Liver (tissue), 9 donors: ENCODE data around the gene FNDC10. TPM values are rescaled to one million over a fixed set of nuclear protein-coding genes. Genes with fewer than 3 reads are reported as not detected.
"Not testable (repeated sequence)": the region's sequence is repeated elsewhere in the genome, so short reads cannot be mapped to it uniquely, and the experiment has no call there.

ENCODE experiments used
- DNase-seq: peaks from one replicate; pipeline ENCODE4 v3.0.0-alpha.2; 2017; ENCODE audit warnings: low spot score
- H3K27ac ChIP-seq, 2 donors: one replicate each; pipeline ENCODE4 v1.7.0; 2013; ENCODE audit warnings: inconsistent platforms in 2 of 2, low read length in 2 of 2, control low read depth in 1 of 2, low read depth in 1 of 2, mild to moderate bottlenecking in 1 of 2
- H3K27me3 ChIP-seq, 4 donors: one replicate each; pipeline versions ENCODE4 v1.6.1 to v1.7.0; 2013; ENCODE audit warnings: low read length in 3 of 4, inconsistent platforms in 1 of 4, mild to moderate bottlenecking in 1 of 4, moderate library complexity in 1 of 4; ENCODE audit not compliant: control insufficient read depth in 4 of 4, insufficient read depth in 4 of 4
- H3K36me3 ChIP-seq, 4 donors: one replicate each; pipeline versions ENCODE4 v1.6.1 to v1.7.0; 2013; ENCODE audit warnings: low read length in 3 of 4, mild to moderate bottlenecking in 3 of 4, low read depth in 1 of 4, moderate library complexity in 1 of 4; ENCODE audit not compliant: control insufficient read depth in 4 of 4, insufficient read depth in 3 of 4
- H3K4me1 ChIP-seq, 4 donors: one replicate each; pipeline versions ENCODE4 v1.6.1 to v1.7.0; 2013; ENCODE audit warnings: low read length in 3 of 4, mild to moderate bottlenecking in 3 of 4, moderate library complexity in 1 of 4; ENCODE audit not compliant: control insufficient read depth in 4 of 4, insufficient read depth in 4 of 4
- H3K4me3 ChIP-seq, 3 donors: one replicate each; pipeline versions ENCODE4 v1.6.1 to v1.7.0; 2013; ENCODE audit warnings: low read length in 3 of 3, control low read depth in 1 of 3, low read depth in 1 of 3, mild to moderate bottlenecking in 1 of 3
- H3K9ac ChIP-seq, 2 donors: one replicate each; pipeline ENCODE4 v1.7.0; 2013; ENCODE audit warnings: low read length in 2 of 2, mild to moderate bottlenecking in 2 of 2, moderate library complexity in 2 of 2, control low read depth in 1 of 2, low read depth in 1 of 2
- H3K9me3 ChIP-seq, 4 donors: one replicate each; pipeline versions ENCODE4 v1.6.1 to v1.7.0; 2013; ENCODE audit warnings: low read length in 3 of 4; ENCODE audit not compliant: control insufficient read depth in 4 of 4
- EGR1 ChIP-seq, 2 donors: IDR thresholded peaks; 2 replicates each; pipeline ENCODE4 v1.6.1; 2016 to 2018; ENCODE audit warnings: antibody characterized with exemption in 2 of 2, low read depth in 2 of 2
- FOXA1 ChIP-seq: IDR thresholded peaks from 2 replicates; pipeline ENCODE4 v1.6.1; 2016; ENCODE audit warnings: antibody characterized with exemption
- FOXA2 ChIP-seq: IDR thresholded peaks from 2 replicates; pipeline ENCODE4 v1.6.1; 2016; ENCODE audit warnings: antibody characterized with exemption
- HNF4G ChIP-seq: IDR thresholded peaks from 2 replicates; pipeline ENCODE4 v1.6.1; 2016; ENCODE audit warnings: antibody characterized with exemption
- JUND ChIP-seq, 2 donors: IDR thresholded peaks; 2 replicates each; pipeline ENCODE4 v1.6.1; 2016; ENCODE audit warnings: antibody characterized with exemption in 2 of 2
- NR2F2 ChIP-seq: IDR thresholded peaks from 2 replicates; pipeline ENCODE4 v1.6.1; 2016; ENCODE audit warnings: antibody characterized with exemption
- RAD21 ChIP-seq, 2 donors: IDR thresholded peaks; 2 replicates each; pipeline ENCODE4 v1.6.1; 2016; ENCODE audit warnings: antibody characterized with exemption in 2 of 2, mild to moderate bottlenecking in 2 of 2
- RXRA ChIP-seq, 2 donors: IDR thresholded peaks; 2 replicates each; pipeline ENCODE4 v1.6.1; 2017 to 2018; ENCODE audit warnings: antibody characterized with exemption in 2 of 2, mild to moderate bottlenecking in 1 of 2
- SP1 ChIP-seq: IDR thresholded peaks from 2 replicates; pipeline ENCODE4 v1.6.1; 2018; ENCODE audit warnings: antibody characterized with exemption, mild to moderate bottlenecking
- TAF1 ChIP-seq: conservative IDR thresholded peaks from 2 replicates; pipeline ENCODE4 v1.6.1; 2016; ENCODE audit warnings: antibody characterized with exemption, mild to moderate bottlenecking
- WGBS: extraction: QIAGEN DNeasy Blood & Tissue Kit; methylation state at CpG from one replicate; pipeline ENCODE4 v1.1.7; 2013; 5-methylcytosine and 5-hydroxymethylcytosine counted together
- polyA plus RNA-seq, 2 donors: library from polyadenylated mRNA; stranded (reverse) in 1 of 2; unstranded in 1 of 2; fragments of 200-250 nt in 1 of 2; fragments of >200 nt in 1 of 2; fragmentation: Nextera tagmentation in 1 of 2; extraction: Ambion mirVana in 1 of 2; gene quantifications; one replicate each; pipeline versions ENCODE4 v1.2.1 to v1.2.3, GENCODE V29; 2013 to 2015
- total RNA-seq, 2 donors: library from RNA; depleted of rRNA; stranded (reverse); fragments of >200 nt; gene quantifications; one replicate each; pipeline ENCODE4 v1.2.3, GENCODE V29; 2014
- TF ChIP-seq, protein P1 (sequence below): IDR thresholded peaks from 2 replicates; pipeline ENCODE4 v1.6.1; 2016; ENCODE audit warnings: antibody characterized with exemption
- TF ChIP-seq, protein P2 (sequence below): IDR thresholded peaks from 2 replicates; pipeline ENCODE4 v1.6.1; 2016; ENCODE audit warnings: antibody characterized with exemption
- TF ChIP-seq, protein P3 (sequence below): IDR thresholded peaks from 2 replicates; pipeline ENCODE4 v1.6.1; 2016; ENCODE audit warnings: antibody characterized with exemption
- TF ChIP-seq, protein P4 (sequence below): IDR thresholded peaks from 2 replicates; pipeline ENCODE4 v1.6.1; 2016; ENCODE audit warnings: antibody characterized with exemption, mild to moderate bottlenecking
- donor health status: healthy.
- donor health status: healthy.
- donor health status: healthy.
- donor health status: healthy.
- donor health status: healthy.

FNDC10 gene
- total and polyA plus RNA-seq, 4 donors: 0.08 to 0.58 (median 0.25) TPM

DNA sequence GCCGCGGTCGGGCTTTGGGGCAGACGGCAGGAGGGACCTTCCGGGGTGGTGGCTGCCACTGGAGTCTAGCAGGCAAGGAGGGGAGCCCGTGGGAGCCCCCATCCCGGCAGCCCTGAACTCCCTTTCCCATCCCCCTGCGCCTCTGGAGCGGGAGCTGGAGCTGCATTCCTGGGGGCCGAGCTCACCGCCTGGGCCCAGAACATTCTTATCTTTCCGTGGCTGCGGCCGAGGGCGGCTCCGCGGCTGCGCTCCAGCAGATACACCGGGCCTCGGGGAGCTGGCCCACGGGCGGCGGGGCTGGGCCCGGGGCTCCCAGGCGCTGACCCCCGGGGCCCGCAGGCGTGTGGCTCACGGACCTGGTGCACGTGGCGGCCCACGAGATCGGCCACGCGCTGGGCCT lies 33.5 kb upstream of the FNDC10 start:
- WGBS: no CpG with 5 or more reads among the region's 35 CpGs
- H3K36me3 ChIP-seq: peaks cover 5 to 13% (median 11%) of the 10 kb centered on the region in 4 donors
- not testable (repeated sequence) for H3K27ac ChIP-seq, H3K4me1 ChIP-seq, H3K9ac ChIP-seq, DNase-seq, H3K9me3 ChIP-seq, H3K4me3 ChIP-seq, H3K27me3 ChIP-seq

DNA sequence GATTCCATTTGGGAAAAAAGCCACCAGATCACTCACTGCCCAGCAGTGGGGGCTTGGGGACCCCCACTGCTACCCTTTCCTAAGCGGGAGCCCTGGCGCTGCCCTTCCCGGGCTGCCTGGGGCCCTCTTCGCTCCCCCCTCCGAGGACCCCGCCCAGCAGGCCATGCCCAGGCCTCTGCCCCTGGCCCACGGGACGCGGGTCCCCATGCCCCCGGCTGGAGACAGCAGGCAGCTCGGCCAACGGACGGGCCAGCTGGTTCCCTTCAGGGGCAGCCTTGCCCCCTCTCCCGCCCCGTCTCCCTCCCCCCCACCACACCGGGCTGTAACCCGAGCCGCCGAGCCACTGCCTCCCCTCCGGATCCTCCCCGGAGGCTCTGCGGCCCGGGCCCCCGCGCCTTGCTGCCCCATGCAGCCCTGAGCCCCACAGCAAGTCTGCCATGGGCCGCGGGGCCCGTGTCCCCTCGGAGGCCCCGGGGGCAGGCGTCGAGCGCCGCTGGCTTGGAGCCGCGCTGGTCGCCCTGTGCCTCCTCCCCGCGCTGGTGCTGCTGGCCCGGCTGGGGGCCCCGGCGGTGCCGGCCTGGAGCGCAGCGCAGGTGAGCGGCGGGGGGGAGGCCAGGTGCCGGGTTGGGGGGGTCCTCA lies 32.0 kb upstream of the FNDC10 start, which contains the start of gene MMP23B:
TSS of gene MMP23B (plus strand) at position 392 of the 639 bp plus-strand sequence. CDS start at position 438, 46 bp downstream.
- 4% methylated on average over 48 of the region's 48 CpGs for WGBS
- TF ChIP-seq TAF1 (no peak), FOXA1 (no peak), EGR1 (IDR thresholded peaks at IDR 0.05; ENCODE audit: low read depth in 2 of 2) (no peak), HNF4G (no peak), RAD21 (IDR thresholded peaks at IDR 0.05) (no peak), JUND (IDR thresholded peaks at IDR 0.05) (no peak), NR2F2 (no peak), FOXA2 (no peak), RXRA (IDR thresholded peaks at IDR 0.05) (no peak), SP1 (no peak)
- TF ChIP-seq, protein P1, sequence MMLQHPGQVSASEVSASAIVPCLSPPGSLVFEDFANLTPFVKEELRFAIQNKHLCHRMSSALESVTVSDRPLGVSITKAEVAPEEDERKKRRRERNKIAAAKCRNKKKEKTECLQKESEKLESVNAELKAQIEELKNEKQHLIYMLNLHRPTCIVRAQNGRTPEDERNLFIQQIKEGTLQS: no peak
- TF ChIP-seq, protein P2, sequence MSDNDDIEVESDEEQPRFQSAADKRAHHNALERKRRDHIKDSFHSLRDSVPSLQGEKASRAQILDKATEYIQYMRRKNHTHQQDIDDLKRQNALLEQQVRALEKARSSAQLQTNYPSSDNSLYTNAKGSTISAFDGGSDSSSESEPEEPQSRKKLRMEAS: no peak
- TF ChIP-seq, protein P3, sequence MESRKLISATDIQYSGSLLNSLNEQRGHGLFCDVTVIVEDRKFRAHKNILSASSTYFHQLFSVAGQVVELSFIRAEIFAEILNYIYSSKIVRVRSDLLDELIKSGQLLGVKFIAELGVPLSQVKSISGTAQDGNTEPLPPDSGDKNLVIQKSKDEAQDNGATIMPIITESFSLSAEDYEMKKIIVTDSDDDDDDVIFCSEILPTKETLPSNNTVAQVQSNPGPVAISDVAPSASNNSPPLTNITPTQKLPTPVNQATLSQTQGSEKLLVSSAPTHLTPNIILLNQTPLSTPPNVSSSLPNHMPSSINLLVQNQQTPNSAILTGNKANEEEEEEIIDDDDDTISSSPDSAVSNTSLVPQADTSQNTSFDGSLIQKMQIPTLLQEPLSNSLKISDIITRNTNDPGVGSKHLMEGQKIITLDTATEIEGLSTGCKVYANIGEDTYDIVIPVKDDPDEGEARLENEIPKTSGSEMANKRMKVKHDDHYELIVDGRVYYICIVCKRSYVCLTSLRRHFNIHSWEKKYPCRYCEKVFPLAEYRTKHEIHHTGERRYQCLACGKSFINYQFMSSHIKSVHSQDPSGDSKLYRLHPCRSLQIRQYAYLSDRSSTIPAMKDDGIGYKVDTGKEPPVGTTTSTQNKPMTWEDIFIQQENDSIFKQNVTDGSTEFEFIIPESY: no peak
- TF ChIP-seq, protein P4, sequence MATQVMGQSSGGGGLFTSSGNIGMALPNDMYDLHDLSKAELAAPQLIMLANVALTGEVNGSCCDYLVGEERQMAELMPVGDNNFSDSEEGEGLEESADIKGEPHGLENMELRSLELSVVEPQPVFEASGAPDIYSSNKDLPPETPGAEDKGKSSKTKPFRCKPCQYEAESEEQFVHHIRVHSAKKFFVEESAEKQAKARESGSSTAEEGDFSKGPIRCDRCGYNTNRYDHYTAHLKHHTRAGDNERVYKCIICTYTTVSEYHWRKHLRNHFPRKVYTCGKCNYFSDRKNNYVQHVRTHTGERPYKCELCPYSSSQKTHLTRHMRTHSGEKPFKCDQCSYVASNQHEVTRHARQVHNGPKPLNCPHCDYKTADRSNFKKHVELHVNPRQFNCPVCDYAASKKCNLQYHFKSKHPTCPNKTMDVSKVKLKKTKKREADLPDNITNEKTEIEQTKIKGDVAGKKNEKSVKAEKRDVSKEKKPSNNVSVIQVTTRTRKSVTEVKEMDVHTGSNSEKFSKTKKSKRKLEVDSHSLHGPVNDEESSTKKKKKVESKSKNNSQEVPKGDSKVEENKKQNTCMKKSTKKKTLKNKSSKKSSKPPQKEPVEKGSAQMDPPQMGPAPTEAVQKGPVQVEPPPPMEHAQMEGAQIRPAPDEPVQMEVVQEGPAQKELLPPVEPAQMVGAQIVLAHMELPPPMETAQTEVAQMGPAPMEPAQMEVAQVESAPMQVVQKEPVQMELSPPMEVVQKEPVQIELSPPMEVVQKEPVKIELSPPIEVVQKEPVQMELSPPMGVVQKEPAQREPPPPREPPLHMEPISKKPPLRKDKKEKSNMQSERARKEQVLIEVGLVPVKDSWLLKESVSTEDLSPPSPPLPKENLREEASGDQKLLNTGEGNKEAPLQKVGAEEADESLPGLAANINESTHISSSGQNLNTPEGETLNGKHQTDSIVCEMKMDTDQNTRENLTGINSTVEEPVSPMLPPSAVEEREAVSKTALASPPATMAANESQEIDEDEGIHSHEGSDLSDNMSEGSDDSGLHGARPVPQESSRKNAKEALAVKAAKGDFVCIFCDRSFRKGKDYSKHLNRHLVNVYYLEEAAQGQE: no peak
- H3K27me3 ChIP-seq: no peaks in the 10 kb centered on the region
- DNase-seq: no peak
- H3K27ac ChIP-seq: peak within 1 kb of the TSS; percentile 67 to 71
- peaks cover 0 to 5% (median 0%) of the 10 kb centered on the region in 4 donors for H3K4me1 ChIP-seq
- peak within 1 kb of the TSS in 1 of 3 donors; percentile 26 for H3K4me3 ChIP-seq
- no peak within 1 kb of the TSS for H3K9ac ChIP-seq
- peaks cover 2 to 15% (median 9%) of the 10 kb centered on the region in 4 donors for H3K36me3 ChIP-seq
- no peaks in the 10 kb centered on the region for H3K9me3 ChIP-seq
